Measurements from ENCODE around the gene FBLN5. TPM values are rescaled to one million over a fixed set of nuclear protein-coding genes. Genes with fewer than 3 reads are reported as not detected.
"Not testable (repeated sequence)": the region's sequence is repeated elsewhere in the genome, so short reads cannot be mapped to it uniquely, and the experiment has no call there.

The FBLN5 gene
- total RNA-seq, 3 donors from 2014 or later: 6.1 to 56.7 (median 18.6) TPM

- no peak for DNase-seq
- H3K4me1 ChIP-seq (ENCODE audit: low read depth): no peaks in the 10 kb centered on the region
- H3K36me3 ChIP-seq (ENCODE audit: low read depth): no peaks in the 10 kb centered on the region
- H3K4me3 ChIP-seq: no peak overlapping the region
- intact Hi-C loops (cut with DNase I, micrococcal nuclease): no loop called here
- no peaks in the 10 kb centered on the region for H3K9me3 ChIP-seq
- ATAC-seq: peak; percentile 60
- TF ChIP-seq CTCF (IDR thresholded peaks at IDR 0.05): no peak
These were observed 101.8 kb downstream of the FBLN5 start for GRCh38 chr14:91845652-91846051.

- H3K4me3 ChIP-seq; ATAC-seq; intact Hi-C loops (cut with DNase I, micrococcal nuclease): not testable (repeated sequence)
These were observed 102.4 kb downstream of the FBLN5 start for GRCh38 chr14:91845056-91845455.

GRCh38 chr14:91844029-91844428 lies 103.5 kb downstream of the FBLN5 start:
- no peaks in the 10 kb centered on the region for H3K4me1 ChIP-seq (ENCODE audit: low read depth)
- no peak for ATAC-seq
- intact Hi-C loops (cut with DNase I, micrococcal nuclease): no loop called here
- H3K4me3 ChIP-seq: no peak overlapping the region
- no peaks in the 10 kb centered on the region for H3K36me3 ChIP-seq (ENCODE audit: low read depth)
- DNase-seq: no peak
- TF ChIP-seq CTCF (IDR thresholded peaks at IDR 0.05): no peak
- no peaks in the 10 kb centered on the region for H3K9me3 ChIP-seq

More at GRCh38 chr14:91845056-91845455, 102.4 kb downstream of the FBLN5 start:
- H3K4me1 ChIP-seq (ENCODE audit: low read depth); H3K9me3 ChIP-seq; H3K36me3 ChIP-seq (ENCODE audit: low read depth); DNase-seq: not testable (repeated sequence)

- intact Hi-C loops (cut with DNase I, micrococcal nuclease): no loop called here
- no peak for ATAC-seq
- Histone ChIP-seq H3K36me3 (ENCODE audit: low read depth) (no peaks in the 10 kb centered on the region), H3K9me3 (no peaks in the 10 kb centered on the region), H3K4me1 (ENCODE audit: low read depth) (no peaks in the 10 kb centered on the region), H3K4me3 (no peak overlapping the region)
- no peak for DNase-seq
- TF ChIP-seq CTCF (IDR thresholded peaks at IDR 0.05): no peak
These were observed 104.1 kb downstream of the FBLN5 start for GRCh38 chr14:91843437-91843836.

GRCh38 chr14:91841065-91841464 lies 106.4 kb downstream of the FBLN5 start:
- ATAC-seq: no peak
- TF ChIP-seq CTCF (IDR thresholded peaks at IDR 0.05): no peak

GRCh38 chr14:91839749-91840148 lies 107.7 kb downstream of the FBLN5 start:
- TF ChIP-seq CTCF (IDR thresholded peaks at IDR 0.05): no peak
- Histone ChIP-seq H3K4me1 (ENCODE audit: low read depth) (peaks cover 13% of the 10 kb centered on the region), H3K36me3 (ENCODE audit: low read depth) (no peaks in the 10 kb centered on the region), H3K9me3 (no peaks in the 10 kb centered on the region), H3K4me3 (no peak overlapping the region)
- intact Hi-C loops (cut with DNase I, micrococcal nuclease): no loop called here
- DNase-seq (no peak), ATAC-seq (no peak)

More at GRCh38 chr14:91841065-91841464, 106.4 kb downstream of the FBLN5 start:
- H3K4me1 ChIP-seq (ENCODE audit: low read depth): peaks cover 13% of the 10 kb centered on the region
- H3K36me3 ChIP-seq (ENCODE audit: low read depth): no peaks in the 10 kb centered on the region
- DNase-seq: no peak
- H3K4me3 ChIP-seq: no peak overlapping the region
- intact Hi-C loops (cut with DNase I, micrococcal nuclease): no loop called here
- H3K9me3 ChIP-seq: no peaks in the 10 kb centered on the region

Data from mucosa of descending colon (tissue), 3 donors.